SK-N-DZ (cell line): ENCODE results near the gene CDK6.

Experiments
- DNase-seq: peaks from one replicate; pipeline ENCODE4 v3.0.0-alpha.2; 2015; ENCODE audit warnings: low spot score

CDK6 gene

DNA sequence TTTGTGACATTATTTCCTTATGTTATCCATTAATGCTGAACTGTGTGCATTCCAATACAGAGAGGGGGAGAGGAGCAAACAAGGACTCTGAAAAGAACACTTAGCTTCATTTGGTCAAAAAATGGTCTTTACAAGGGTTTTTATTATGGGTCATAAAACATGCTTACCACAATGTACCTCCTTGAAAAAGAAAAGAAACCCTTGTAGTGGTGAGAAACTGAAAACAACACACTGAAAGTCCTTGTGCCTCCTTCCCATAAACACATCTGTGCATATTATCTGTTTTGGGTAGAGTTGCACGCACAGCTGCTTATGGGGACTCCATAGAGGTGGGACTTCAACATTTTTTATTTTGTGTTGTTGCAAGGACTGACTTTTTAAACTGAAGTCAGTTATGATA lies 98.7 kb downstream of the CDK6 start:
- no peak for DNase-seq

DNA sequence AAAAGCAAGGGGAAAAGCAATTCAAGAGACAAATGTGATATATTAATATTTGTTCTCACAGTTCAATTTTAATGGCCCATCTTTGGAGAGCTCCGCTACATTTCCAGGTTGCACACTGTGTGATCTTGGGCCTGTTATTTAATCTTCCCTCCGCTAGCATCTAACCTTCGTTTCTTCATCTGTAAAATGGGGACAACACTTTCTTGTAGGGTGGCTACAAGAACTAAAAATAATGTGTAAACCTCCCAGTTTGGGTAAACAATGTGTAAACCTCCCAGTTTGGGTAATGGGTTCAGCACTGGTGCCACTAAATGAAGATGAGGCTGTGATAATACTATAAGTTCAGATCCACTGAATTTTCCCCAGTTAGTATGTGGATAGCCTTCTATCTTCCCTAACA lies 99.5 kb downstream of the CDK6 start:
- no peak for DNase-seq

GRCh38 chr7:92735707-92736106 lies 100.7 kb downstream of the CDK6 start:
- no peak for DNase-seq

- no peak for DNase-seq
Observed at GRCh38 chr7:92732316-92733036, 103.9 kb downstream of the CDK6 start.

- no peak for DNase-seq
Observed at GRCh38 chr7:92731335-92732063, 104.9 kb downstream of the CDK6 start.

DNA sequence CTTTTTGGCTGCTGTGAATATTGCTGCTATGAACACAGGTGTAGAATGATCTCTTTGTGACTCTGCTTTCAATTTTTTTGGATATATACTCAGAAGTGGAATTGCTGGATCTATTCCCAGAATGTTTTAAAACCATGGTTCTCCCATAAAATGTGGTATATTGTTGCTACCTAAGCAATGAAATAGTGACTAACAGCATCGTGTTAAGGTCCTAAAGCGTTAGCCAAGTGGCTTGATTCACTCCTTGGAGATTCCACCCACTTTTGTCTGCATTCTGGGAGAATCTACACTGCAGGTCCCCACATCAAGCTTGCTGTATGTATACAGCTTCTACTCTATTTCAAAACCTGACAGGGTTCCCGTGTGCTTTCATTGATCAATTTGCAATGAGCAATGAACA lies 105.6 kb downstream of the CDK6 start:
- no peak for DNase-seq

DNA sequence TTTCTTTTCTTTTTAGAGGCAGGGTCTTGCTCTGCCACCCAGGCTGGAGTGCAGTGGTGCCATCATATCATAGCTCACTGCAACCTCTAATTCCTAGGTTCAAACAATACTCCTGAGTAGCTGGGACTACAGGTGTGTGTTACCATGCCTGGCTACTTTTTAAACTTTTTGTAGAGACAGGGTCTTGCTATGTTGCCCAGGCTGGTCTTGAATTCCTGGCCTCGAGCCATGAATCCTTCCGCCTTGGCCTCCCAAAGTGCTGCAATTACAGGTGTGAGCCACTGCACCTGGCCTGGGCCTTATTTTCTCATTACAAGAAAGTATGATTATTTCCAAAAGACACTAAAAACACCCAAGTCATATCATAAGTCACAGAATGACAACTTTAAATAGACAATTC lies 106.6 kb downstream of the CDK6 start:
- DNase-seq = no peak

DNA sequence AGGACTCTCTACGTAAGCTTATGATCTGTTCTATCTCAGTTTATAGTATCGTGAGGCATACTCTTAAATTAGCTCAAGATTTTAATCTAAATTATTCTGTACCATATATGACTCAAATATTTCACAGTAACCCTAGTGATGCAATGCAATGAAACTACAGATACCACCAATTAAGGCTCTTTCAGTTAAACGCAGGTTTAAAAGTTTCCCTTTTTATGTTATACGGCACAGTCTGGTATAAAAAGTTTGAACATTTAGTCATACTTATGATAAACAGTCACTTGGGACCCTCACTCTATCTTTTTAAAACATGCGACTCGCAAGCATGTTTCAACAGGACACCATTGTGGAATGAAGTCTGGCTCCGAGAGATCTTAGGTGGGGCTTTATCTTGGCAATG lies 107.2 kb downstream of the CDK6 start:
- no peak for DNase-seq

GRCh38 chr7:92727755-92728154 lies 108.6 kb downstream of the CDK6 start:
- DNase-seq = no peak

DNA sequence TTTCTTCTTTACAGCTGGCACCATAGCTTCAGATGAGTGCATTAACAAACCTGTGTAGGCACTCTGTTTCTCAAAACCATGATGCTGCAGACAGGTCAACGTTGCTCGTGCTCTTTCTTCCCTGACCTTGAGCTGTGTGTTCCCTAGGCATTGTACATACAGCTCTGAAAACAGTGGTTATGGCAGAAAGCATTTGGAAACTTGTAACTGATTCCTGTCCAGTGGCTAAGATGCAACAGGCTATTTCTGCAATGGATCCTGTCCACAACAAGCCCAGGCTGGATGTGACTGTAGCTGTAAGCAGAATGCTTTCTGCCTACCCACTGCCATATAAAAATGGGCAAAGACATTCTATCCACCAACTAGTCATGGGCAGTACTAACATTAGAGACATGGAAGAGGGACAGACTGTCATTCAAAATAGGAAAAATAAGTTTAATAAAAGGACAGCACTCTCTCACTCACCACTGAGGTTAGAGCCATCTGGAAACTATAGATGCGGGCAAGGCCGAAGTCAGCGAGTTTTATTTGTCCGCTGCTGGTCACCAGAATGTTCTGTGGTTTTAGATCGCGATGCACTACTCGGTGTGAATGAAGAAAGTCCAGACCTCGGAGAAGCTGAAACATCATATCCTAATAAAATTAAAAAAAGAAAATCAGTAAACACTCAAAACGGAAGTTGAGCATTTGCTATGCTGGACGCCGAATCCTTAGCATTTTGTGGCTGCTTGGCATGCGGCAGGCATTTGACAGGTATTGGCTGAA lies 111.0 kb downstream of the CDK6 start:
- DNase-seq = no peak

GRCh38 chr7:92723943-92724342 lies 112.4 kb downstream of the CDK6 start:
- DNase-seq = no peak

- no peak for DNase-seq
Observed at GRCh38 chr7:92723205-92723604, 113.2 kb downstream of the CDK6 start.

- no peak for DNase-seq
Observed at GRCh38 chr7:92722541-92722940, 113.8 kb downstream of the CDK6 start.

GRCh38 chr7:92720604-92721350 lies 115.6 kb downstream of the CDK6 start:
- DNase-seq = no peak

- DNase-seq = no peak
Observed at GRCh38 chr7:92717993-92718716, 118.2 kb downstream of the CDK6 start.

DNA sequence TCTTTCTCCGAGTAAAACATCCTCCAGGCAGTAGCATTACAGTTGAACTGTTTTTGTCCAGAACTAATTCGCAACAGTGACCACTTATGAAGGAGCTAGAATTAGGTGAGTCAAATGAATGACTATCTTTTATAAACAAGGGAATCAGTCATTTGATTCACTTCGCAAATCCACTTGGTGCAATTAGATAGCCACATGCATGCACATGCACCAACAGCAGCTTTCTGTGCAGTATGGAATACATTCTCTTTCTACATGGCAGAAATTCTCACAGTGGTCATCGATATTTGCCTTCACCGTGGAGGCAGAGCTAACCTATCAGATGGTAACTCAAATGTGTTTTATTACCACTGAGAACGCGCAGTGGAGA lies 118.8 kb downstream of the CDK6 start:
- DNase-seq = no peak

- DNase-seq = no peak
Observed at GRCh38 chr7:92716825-92717580, 119.4 kb downstream of the CDK6 start.

DNA sequence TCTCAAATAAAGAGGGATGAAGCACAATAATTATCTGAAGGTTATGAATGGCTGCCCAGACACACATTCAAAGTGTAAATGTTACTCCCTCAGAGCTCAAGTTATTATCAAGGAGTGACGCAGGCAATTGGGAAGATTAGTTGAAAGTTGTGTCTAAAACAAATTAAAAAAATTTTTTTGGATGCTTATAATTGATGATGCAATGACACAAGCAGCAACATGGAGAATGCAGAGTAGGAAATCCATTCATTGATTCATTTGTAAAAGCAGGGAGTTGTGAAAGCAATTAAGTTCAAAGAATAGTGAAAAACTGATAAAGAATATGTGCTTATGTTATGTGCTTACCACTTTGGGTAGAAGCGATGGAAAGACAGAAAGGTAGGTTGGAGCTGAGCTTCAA lies 120.4 kb downstream of the CDK6 start:
- no peak for DNase-seq

GRCh38 chr7:92714767-92715166 lies 121.6 kb downstream of the CDK6 start:
- no peak for DNase-seq

- DNase-seq = no peak
Observed at GRCh38 chr7:92714280-92714679, 122.1 kb downstream of the CDK6 start.

GRCh38 chr7:92709912-92710311 lies 126.5 kb downstream of the CDK6 start:
- DNase-seq = peak; percentile 42
